ENCODE results near the gene KLRB1. TPM values are rescaled to one million over a fixed set of nuclear protein-coding genes. Genes with fewer than 3 reads are reported as not detected.
"Not testable (repeated sequence)": the region's sequence is repeated elsewhere in the genome, so short reads cannot be mapped to it uniquely, and the experiment has no call there.

KLRB1 gene
- total RNA-seq, 1 donor from 2014 or later = not detected

DNA sequence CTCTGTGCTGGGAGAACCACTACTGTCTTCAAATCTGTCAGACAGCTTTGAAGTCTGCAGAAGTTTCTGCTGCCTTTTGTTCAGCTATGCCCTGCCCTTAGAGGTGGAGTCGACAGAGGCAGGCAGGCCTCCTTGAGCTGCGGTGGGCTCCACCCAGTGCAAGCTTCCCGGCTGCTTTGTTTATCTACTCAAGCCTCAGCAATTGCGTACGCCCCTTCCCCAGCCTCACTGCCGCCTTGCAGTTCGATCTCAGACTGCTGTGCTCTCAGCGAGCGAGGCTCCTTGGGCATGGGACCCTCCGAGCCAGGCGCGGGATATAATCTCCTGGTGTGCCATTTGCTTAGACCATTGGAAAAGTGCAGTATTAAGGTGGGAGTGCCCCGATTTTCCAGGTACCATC, 25.1 kb upstream of the KLRB1 start:
- DNase-seq (ENCODE audit: low spot score in 2 of 2) = no peak
- H3K27me3 ChIP-seq = no peaks in the 10 kb centered on the region
- H3K36me3 ChIP-seq = no peaks in the 10 kb centered on the region
- H3K9me3 ChIP-seq = no peaks in the 10 kb centered on the region
- H3K4me1 ChIP-seq = no peaks in the 10 kb centered on the region
- intact Hi-C loops (cut with DNase I) = no loop called here
- no peak overlapping the region for H3K27ac ChIP-seq
- TF ChIP-seq, protein P1, sequence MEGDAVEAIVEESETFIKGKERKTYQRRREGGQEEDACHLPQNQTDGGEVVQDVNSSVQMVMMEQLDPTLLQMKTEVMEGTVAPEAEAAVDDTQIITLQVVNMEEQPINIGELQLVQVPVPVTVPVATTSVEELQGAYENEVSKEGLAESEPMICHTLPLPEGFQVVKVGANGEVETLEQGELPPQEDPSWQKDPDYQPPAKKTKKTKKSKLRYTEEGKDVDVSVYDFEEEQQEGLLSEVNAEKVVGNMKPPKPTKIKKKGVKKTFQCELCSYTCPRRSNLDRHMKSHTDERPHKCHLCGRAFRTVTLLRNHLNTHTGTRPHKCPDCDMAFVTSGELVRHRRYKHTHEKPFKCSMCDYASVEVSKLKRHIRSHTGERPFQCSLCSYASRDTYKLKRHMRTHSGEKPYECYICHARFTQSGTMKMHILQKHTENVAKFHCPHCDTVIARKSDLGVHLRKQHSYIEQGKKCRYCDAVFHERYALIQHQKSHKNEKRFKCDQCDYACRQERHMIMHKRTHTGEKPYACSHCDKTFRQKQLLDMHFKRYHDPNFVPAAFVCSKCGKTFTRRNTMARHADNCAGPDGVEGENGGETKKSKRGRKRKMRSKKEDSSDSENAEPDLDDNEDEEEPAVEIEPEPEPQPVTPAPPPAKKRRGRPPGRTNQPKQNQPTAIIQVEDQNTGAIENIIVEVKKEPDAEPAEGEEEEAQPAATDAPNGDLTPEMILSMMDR (IDR thresholded peaks at IDR 0.05) = no peak
- H3K4me3 ChIP-seq = no peak overlapping the region

DNA sequence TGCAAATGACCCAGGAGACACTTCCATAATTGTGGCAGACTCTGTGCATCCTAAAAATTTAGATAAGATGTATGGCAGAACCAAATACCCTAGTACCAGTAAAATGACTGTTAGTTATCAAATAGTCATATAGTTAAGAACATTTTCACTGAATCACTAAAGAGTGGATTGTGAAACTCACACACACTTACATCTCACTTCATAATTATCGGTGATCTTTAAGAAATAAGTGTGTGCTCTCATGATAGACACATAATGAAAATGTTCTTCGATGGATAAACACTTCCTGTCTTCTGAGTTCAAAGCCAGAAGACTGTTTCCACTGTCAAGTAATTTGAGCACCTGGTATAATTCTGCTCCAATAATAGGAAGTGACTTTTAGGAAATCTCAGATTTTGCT, 19.1 kb upstream of the KLRB1 start:
- no peaks in the 10 kb centered on the region for H3K27me3 ChIP-seq
- intact Hi-C loops (cut with DNase I) = no loop called here
- TF ChIP-seq, protein P1 (IDR thresholded peaks at IDR 0.05) = no peak
- no peaks in the 10 kb centered on the region for H3K4me1 ChIP-seq
- H3K36me3 ChIP-seq = no peaks in the 10 kb centered on the region
- DNase-seq (ENCODE audit: low spot score in 2 of 2) = no peak
- peaks cover 0 to 6% of the 10 kb centered on the region in 2 donors for H3K9me3 ChIP-seq
- H3K27ac ChIP-seq = no peak overlapping the region
- no peak overlapping the region for H3K4me3 ChIP-seq

DNA sequence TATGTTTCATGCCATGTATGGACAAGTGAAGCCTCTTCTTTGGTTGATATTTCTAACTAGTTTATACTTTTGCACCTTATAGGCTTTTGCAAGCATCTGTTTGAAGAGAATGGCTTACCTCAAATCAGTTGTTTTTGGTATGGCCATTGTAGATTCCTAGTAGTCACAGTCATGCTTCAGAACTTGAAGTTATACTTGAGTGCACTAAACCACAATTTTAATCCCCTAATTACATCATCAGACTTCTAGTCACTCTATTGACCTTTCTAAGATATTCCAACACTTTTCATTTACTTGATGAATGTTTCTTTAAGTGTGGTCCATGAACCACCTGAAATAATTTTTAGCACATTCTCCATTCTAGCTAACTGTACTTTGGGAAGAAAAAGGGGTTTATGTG, 18.6 kb upstream of the KLRB1 start:
- Histone ChIP-seq H3K36me3 (no peaks in the 10 kb centered on the region), H3K4me1 (no peaks in the 10 kb centered on the region), H3K4me3 (no peak overlapping the region), H3K9me3 (peaks cover 0 to 6% of the 10 kb centered on the region in 2 donors), H3K27ac (no peak overlapping the region), H3K27me3 (no peaks in the 10 kb centered on the region)
- TF ChIP-seq, protein P1 (IDR thresholded peaks at IDR 0.05) = no peak
- intact Hi-C loops (cut with DNase I) = no loop called here
- DNase-seq (ENCODE audit: low spot score in 2 of 2) = no peak

DNA sequence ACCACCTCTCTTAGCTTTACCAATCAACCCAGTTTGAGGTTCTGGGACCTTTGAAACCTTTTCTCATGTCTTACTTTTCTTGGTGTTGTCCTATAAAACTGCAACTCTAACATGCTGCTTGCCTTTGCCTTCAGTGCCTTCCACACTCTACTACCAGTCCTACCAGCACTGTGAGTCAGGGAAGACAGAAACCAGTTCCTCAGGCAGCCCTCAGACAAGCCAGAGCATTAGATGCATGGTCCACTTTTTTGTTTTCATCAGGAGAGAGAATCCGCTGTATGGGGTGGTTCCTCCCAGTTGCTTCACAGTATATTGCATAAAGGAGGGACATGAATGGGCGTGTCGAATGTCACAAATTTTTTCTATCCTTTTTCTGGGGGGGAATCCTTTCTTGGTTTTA, 17.3 kb upstream of the KLRB1 start:
- TF ChIP-seq, protein P1 (IDR thresholded peaks at IDR 0.05) = no peak
- Histone ChIP-seq H3K4me3 (no peak overlapping the region), H3K27ac (no peak overlapping the region), H3K36me3 (no peaks in the 10 kb centered on the region), H3K27me3 (no peaks in the 10 kb centered on the region), H3K9me3 (peaks cover 0 to 6% of the 10 kb centered on the region in 2 donors), H3K4me1 (no peaks in the 10 kb centered on the region)
- intact Hi-C loops (cut with DNase I) = no loop called here
- DNase-seq (ENCODE audit: low spot score in 2 of 2) = no peak

DNA sequence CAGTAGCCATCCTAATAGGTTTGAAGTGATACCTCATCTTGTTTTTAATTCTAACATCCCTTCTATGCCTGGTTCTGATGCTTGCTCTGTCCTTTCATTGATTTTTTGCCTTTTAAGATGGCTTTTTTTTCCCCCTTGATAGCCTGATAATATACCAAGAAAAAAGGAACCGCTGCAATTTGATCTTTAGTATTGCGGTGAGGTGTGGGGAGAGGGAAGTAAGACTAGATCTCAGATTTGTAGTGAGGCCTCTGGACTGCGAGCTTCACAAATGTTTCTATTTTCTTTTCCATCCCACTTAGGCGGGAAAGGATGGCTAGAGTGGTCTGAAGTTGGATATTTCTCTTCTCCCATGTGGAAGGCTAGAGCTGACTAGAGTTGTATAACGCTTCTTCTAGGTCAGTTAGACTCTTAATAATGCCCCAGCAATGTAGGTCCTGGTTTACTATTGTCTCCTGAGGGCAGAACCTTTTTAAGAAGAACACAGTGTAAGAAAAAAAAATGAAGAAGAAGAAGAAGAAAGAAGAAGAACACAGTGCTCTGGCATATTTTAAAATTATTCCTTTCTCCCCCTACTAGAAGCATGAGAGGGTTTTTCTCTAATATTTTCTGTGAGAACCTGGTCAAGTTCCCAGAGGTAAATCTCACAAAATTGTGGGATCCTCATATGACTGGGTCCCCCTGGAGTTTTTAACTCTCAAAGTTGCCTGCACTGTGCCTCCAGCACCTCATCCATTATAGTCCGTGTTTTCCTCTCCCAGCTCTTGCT, 11.9 kb upstream of the KLRB1 start:
- Histone ChIP-seq H3K4me3 (no peak overlapping the region), H3K4me1 (no peaks in the 10 kb centered on the region), H3K36me3 (no peaks in the 10 kb centered on the region), H3K27me3 (no peaks in the 10 kb centered on the region), H3K27ac (no peak overlapping the region), H3K9me3 (no peaks in the 10 kb centered on the region)
- TF ChIP-seq, protein P1 (IDR thresholded peaks at IDR 0.05) = no peak
- intact Hi-C loops (cut with DNase I) = no loop called here
- no peak for DNase-seq (ENCODE audit: low spot score in 2 of 2)

DNA sequence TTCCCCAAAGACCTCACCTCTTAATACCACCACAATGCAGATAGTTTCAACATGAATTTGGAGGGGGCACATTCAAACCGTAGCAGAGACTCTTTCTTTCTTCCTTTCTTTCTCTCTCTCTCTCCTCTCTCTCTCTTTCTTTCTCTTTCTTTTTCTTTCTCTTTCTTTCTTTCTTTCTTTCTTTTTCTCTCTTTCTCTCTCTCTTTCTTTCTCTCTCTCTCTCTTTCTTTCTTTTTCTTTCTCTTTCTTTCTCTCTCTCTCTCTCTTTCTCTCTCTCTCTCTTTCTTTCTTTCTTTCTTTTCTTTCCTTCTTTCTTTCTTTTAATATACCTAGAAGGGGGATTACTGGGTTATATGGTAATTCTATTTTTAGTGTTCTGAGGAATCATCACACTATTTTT, 11.2 kb upstream of the KLRB1 start:
- intact Hi-C loops (cut with DNase I); DNase-seq (ENCODE audit: low spot score in 2 of 2); H3K4me1 ChIP-seq: not testable (repeated sequence)

More for the DNA sequence above, 11.2 kb upstream of the KLRB1 start:
- not testable (repeated sequence) for H3K36me3 ChIP-seq, H3K9me3 ChIP-seq, H3K27me3 ChIP-seq, H3K4me3 ChIP-seq, H3K27ac ChIP-seq

All from ascending aorta (tissue), 2 donors.